ENCODE data around the gene CHRND. TPM values are rescaled to one million over a fixed set of nuclear protein-coding genes. Genes with fewer than 3 reads are reported as not detected.

Gene CHRND
- total RNA-seq, 1 experiment from 2014 or later = not detected

GRCh38 chr2:232498452-232498851 is 27.5 kb upstream of the CHRND start:
- TF ChIP-seq ZNF512 (CRISPR knock-in tag; IDR thresholded peaks at IDR 0.05; ENCODE audit: borderline replicate concordance) = no peak
- no peak for TF ChIP-seq ATF3 (CRISPR knock-in tag; conservative IDR thresholded peaks at IDR 0.05)
- TF ChIP-seq ZNF425 (CRISPR knock-in tag; conservative IDR thresholded peaks at IDR 0.05) = no peak
- no peak for TF ChIP-seq STAT6 (CRISPR knock-in tag; conservative IDR thresholded peaks at IDR 0.05; ENCODE audit: low read depth)
- no peak for TF ChIP-seq PREB (CRISPR knock-in tag; IDR thresholded peaks at IDR 0.05; ENCODE audit: borderline replicate concordance)
- TF ChIP-seq KAT7 (CRISPR knock-in tag; IDR thresholded peaks at IDR 0.05; ENCODE audit: borderline replicate concordance) = no peak
- no peak for TF ChIP-seq ZNF121 (CRISPR knock-in tag; IDR thresholded peaks at IDR 0.05)
- TF ChIP-seq SP1 (CRISPR knock-in tag; conservative IDR thresholded peaks at IDR 0.05) = no peak
- TF ChIP-seq SMAD3 (CRISPR knock-in tag; IDR thresholded peaks at IDR 0.05; ENCODE audit: borderline replicate concordance) = no peak
- no peak for TF ChIP-seq ZNF423 (CRISPR knock-in tag; IDR thresholded peaks at IDR 0.05)
- H3K36me3 Mint-ChIP-seq = no peaks in the 10 kb centered on the region
- H3K27ac Mint-ChIP-seq = no peak overlapping the region
- H3K27me3 Mint-ChIP-seq (ENCODE audit: low read depth) = peaks cover 16% of the 10 kb centered on the region
- ChIA-PET POLR2A (no interaction called here), CTCF (no interaction called here)
- peaks cover 14% of the 10 kb centered on the region for H3K4me1 Mint-ChIP-seq
- no peak for ATAC-seq
- DNase-seq (ENCODE audit: low spot score) = no peak
- no peak overlapping the region for H3K4me3 Mint-ChIP-seq
- no peaks in the 10 kb centered on the region for H3K9me3 Mint-ChIP-seq

GRCh38 chr2:232501331-232501771 is 24.6 kb upstream of the CHRND start:
- Mint-ChIP-seq H3K36me3 (no peaks in the 10 kb centered on the region), H3K27ac (no peak overlapping the region), H3K4me3 (no peak overlapping the region), H3K27me3 (ENCODE audit: low read depth) (peaks cover 45% of the 10 kb centered on the region), H3K9me3 (no peaks in the 10 kb centered on the region), H3K4me1 (peaks cover 22% of the 10 kb centered on the region)
- no peak for ATAC-seq
- CTCF ChIA-PET = interaction anchor here (0.6 to 3.2 kb wide), 9 partner anchors 14 to 787 kb away, joined by 3 to 33 read pairs (median 3); no protein-coding TSS in a partner anchor
- TF ChIP-seq ELF4 (CRISPR knock-in tag; IDR thresholded peaks at IDR 0.05; ENCODE audit: low read depth) (no peak), SP1 (CRISPR knock-in tag; conservative IDR thresholded peaks at IDR 0.05) (no peak)
- no peak for DNase-seq (ENCODE audit: low spot score)
- POLR2A ChIA-PET = interaction anchor here (1.2 kb wide), 1 partner anchor 22 kb away, joined by 4 read pairs; no protein-coding TSS in a partner anchor

GRCh38 chr2:232501794-232502390 is 24.1 kb upstream of the CHRND start:
- H3K27me3 Mint-ChIP-seq (ENCODE audit: low read depth) = peaks cover 50% of the 10 kb centered on the region
- H3K9me3 Mint-ChIP-seq = no peaks in the 10 kb centered on the region
- DNase-seq (ENCODE audit: low spot score) = no peak
- peaks cover 22% of the 10 kb centered on the region for H3K4me1 Mint-ChIP-seq
- no peaks in the 10 kb centered on the region for H3K36me3 Mint-ChIP-seq
- peak overlapping the region; percentile 95 for H3K4me3 Mint-ChIP-seq
- POLR2A ChIA-PET = interaction anchor here (1.0 to 1.2 kb wide), 2 partner anchors 22 to 49 kb away, joined by 3 to 4 read pairs; partner anchors contain the start of genes EIF4E2 and TIGD1
- H3K27ac Mint-ChIP-seq = no peak overlapping the region
- ATAC-seq = no peak
- CTCF ChIA-PET = interaction anchor here (0.6 to 3.2 kb wide), 8 partner anchors 14 to 160 kb away, joined by 3 to 33 read pairs (median 4); no protein-coding TSS in a partner anchor
- TF ChIP-seq NFATC4 (CRISPR knock-in tag; IDR thresholded peaks at IDR 0.05) = no peak
- TF ChIP-seq ATF2 (CRISPR knock-in tag; IDR thresholded peaks at IDR 0.05; ENCODE audit: borderline replicate concordance, low read depth) = no peak
- TF ChIP-seq TCF7 (CRISPR knock-in tag; IDR thresholded peaks at IDR 0.05; ENCODE audit: low read depth) = no peak
- no peak for TF ChIP-seq ZNF121 (CRISPR knock-in tag; IDR thresholded peaks at IDR 0.05)
- no peak for TF ChIP-seq ZSCAN18 (CRISPR knock-in tag; IDR thresholded peaks at IDR 0.05)
- TF ChIP-seq ZMAT4 (CRISPR knock-in tag; IDR thresholded peaks at IDR 0.05) = no peak
- no peak for TF ChIP-seq CREM (CRISPR knock-in tag; IDR thresholded peaks at IDR 0.05)
- TF ChIP-seq FOXJ3 (CRISPR knock-in tag; IDR thresholded peaks at IDR 0.05; ENCODE audit: borderline replicate concordance) = no peak
